HK-2 (cell line): ENCODE measurements around the gene ATG2B.
A peak's percentile ranks its signal among the peaks of the same experiment; 100 is the strongest.
"Not testable (repeated sequence)": the region's sequence is repeated elsewhere in the genome, so short reads cannot be mapped to it uniquely, and the experiment has no call there.

ENCODE experiments used
- DNase-seq: peaks from one replicate; pipeline ENCODE4 v3.0.0-alpha.2; 2018; ENCODE audit not compliant: unreplicated experiment

Gene ATG2B

DNA sequence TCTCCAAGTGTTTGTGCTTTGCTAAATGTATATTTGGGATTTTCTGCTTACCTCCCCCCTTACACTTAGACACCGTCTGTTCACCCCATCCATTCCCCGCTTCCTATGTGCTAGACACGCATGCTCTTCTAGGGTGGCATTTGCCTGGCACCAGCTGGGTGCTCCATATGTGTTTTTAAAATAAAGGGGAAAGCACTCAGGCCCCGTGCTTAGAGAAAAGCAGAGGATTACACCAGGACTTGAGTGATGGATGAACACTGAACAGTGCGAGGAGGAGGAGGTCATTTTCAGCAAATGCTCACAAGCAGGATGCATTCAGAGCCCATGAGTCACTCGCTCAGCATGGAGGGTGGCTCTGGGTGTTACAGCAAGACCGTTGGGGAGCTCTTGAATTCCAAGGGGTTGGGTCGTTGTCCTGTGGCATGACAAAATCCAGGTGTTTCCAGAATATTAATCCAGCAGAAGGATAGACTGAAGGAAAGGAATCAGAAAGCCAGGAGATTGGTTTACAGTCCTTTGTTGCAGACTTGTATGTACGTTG is 110.1 kb downstream of the ATG2B start:
- peak; percentile 50 for DNase-seq

DNA sequence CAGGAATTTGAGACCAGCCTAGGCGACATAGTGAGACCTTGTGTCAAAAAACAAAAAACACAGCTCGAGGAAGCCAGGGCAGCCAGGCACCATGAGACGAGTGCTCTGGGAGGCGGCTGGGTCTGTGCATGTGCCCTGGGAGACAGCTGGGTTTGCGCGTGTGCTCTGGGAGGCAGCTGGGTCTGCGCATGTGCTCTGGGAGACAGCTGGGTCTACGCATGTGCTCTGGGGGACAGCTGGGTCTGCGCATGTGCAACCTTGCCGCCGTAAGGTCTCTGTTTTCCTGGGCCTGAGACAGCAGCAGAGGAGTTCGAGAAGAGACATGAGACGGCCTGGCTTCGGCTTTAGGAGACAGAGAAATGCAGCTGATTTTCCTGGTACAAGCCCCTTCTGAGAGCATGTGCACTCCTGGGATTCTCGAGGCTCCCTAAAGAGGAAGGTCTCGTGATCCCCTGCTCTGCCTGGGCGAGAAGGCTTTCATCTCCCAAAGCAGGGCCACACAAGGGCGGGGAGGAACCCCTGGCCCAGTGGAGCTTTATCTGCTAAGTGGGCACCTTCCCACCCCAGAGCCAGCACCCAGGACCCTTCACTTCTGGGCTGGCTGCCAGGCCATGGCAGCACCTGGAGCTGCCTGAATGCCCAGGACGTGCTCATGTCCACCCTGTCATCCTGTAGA is 110.7 kb downstream of the ATG2B start:
- no peak for DNase-seq

DNA sequence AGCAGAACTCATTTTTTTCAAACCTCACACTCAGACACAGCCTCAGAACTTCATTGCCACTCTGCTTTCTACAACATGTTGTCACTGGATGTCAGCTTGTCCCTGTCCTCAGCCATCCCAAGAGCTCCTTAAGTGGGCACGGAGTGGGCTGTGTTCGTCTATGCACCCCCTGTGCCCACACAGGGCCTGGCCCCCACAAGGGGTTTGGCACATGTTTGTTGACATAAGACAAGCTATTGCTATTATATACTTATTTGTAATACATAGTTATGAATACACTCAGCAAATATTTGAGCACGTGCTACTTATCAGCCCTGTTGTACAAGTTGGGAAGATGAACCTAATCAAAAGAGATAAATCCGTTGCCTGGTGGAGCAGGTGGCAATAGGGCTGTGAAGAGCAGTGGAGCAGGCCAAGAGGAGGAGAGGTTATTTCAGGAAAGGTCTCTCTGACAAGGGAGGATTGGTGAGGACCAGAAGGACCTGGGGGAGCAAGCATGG is 111.4 kb downstream of the ATG2B start:
- DNase-seq = no peak

DNA sequence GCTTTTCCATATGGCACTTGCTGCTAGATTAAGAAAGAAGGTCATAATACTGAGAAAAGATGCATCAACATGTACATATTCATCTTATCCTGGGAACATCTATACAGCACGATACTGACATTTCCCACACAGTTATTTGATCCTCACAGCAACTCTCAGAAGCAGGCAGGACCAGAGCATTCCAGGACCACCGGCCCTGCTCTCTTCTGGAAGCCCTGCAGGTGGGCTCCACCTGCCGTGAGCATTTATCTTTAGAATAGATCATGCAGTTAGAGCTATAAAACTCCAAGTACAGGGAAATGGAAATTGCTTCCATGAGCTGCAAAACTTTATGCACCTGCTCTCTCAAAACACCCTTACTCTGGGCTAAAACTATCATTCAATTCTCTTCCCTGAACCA is 112.7 kb downstream of the ATG2B start:
- no peak for DNase-seq

DNA sequence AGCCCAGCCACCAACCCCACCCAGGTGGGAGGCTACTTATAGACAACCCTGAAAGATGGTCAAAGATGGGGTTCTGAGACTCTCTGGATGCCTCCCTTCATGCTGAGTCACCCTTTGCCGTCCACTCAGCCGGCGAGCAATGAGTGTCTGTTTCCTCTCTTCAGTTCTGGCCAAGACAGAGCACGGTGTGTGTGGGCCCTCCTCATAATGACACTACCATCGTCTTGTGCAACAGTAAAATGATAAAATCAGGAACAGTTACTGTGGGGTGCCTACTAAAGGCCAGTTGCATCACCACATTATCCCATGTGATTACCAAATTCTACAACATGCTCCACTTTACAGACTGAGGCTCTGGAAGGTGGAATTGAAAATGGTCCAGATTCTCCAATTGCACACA is 114.1 kb downstream of the ATG2B start:
- DNase-seq = no peak

DNA sequence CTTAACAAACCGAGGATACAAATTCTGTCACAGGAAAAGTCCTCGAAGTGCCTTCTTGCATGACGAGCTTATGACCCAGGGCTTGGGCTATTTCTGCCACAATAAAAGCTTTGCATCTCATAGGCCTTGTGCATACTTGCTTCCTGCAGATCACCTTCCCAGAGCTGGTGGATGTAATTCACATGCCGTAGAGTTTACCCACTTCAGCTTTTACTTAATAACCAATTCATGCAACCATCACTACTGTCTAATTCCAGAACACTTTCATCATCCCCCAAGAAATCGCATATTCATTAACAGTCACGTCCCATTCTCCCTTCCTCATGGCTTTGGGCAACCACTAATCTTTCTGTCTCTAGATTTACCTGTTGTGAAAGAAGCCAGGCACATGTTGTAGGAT is 116.1 kb downstream of the ATG2B start:
- DNase-seq = no peak

DNA sequence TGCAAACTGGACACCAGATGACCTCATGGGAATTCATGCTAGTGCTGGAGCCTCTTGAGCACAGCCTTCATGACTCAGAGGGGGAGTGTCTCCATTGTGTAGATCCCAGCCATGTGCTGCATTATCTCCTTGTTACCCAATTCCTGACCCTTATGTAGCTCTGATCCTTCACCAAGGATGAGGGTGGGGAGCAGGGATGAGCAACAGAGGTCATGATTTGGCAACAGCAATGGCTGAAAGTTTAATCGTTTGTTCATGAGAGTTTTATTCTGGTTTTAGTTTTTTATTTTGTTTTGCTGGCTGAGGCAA is 116.6 kb downstream of the ATG2B start:
- DNase-seq = peak; percentile 48

DNA sequence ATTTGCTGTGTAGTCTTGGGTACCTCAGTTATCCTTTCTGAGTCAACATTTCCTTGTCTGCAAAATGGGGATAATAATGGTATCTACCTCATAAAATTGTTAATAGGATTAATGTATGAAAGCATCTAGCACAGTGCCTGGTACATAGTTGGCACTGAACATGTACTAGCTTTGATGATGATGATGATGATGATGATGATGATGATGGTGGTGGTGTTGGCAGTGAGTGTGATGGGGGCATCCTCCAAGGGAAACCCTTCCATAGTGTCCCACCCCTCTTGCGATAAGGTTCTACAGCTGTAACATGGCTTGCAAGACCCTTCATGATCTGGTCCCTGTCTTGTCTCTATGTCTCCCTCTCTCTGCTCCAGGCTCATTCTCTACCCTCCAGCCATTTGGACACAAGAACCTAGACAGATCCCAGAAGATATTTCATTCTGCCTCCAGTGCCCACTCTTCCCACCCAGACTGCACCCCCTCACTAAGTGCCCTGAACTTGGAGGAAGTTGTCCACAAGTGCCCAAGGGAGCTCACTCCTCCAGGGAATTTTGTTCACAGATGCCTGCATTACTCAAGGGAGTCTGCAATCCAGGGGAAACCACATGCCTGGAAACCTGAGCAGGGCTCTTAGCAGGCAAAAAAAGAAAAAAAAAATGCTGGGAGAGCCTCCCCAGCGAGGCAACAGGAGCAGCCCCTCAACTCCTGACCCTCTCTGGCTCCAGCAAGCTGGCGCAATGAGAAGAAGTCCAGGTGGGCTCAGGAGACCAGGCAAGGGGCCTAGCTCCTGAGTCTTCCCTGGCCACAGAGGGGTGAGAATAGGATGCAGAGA is 117.2 kb downstream of the ATG2B start:
- DNase-seq = no peak

DNA sequence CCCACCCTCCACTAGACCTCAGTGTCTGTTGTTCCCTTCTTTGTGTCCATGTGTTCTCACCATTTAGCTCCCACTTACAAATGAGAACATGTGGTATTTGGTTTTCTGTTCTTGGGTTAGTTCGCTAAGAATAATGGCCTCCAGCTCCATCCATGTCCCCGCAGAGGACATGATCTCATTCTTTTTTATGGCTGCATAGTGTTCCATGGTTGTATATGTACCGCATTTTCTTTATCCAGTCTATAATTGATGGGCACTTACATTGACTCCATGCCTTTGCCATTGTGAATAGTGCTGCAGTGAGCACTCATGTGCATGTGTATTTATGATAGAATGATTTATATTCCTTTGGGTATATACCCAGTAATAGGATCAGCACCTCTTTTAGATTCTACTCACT is 118.1 kb downstream of the ATG2B start:
- DNase-seq = not testable (repeated sequence)

DNA sequence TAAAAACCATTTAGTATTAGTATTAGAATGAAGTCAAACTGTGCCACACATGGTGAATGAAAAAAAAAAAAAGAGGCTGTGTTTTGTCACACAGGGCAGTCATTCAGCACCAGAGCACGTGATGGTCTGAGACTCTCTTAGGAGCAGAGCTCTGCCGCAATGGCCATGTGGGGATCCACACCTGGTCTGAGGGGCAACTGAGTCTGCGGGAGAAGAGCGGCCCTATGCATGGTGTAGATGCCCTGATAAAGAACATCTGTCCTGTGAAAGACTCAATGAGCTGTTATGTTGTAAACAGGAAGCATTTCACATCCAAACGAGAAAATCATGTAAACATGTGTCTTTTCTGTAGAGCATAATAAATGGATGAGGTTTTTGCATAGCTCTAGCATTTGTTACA is 119.4 kb downstream of the ATG2B start:
- DNase-seq = no peak

DNA sequence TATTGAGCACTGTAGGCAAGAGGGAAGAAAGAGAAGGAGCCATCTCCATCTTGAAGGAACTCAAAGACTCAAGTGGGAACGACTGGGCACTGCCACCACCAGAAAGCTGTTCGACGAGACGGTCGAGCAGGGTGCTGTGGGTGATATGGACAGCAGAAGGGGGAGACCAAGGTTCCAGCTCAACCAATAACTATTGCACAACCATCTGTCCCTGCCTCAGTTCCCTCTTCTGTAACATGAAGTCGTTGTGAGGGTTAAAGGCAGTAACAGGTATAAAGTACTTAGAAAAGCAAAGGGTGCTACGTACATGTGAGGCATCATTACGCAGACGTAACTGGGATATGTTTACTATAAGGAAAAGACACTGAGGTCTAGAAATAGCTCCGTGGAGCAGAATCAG is 121.0 kb downstream of the ATG2B start:
- no peak for DNase-seq

DNA sequence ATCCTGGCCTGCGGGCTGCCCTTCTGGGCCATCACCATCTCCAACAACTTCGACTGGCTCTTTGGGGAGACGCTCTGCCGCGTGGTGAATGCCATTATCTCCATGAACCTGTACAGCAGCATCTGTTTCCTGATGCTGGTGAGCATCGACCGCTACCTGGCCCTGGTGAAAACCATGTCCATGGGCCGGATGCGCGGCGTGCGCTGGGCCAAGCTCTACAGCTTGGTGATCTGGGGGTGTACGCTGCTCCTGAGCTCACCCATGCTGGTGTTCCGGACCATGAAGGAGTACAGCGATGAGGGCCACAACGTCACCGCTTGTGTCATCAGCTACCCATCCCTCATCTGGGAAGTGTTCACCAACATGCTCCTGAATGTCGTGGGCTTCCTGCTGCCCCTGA is 122.5 kb downstream of the ATG2B start:
- no peak for DNase-seq

DNA sequence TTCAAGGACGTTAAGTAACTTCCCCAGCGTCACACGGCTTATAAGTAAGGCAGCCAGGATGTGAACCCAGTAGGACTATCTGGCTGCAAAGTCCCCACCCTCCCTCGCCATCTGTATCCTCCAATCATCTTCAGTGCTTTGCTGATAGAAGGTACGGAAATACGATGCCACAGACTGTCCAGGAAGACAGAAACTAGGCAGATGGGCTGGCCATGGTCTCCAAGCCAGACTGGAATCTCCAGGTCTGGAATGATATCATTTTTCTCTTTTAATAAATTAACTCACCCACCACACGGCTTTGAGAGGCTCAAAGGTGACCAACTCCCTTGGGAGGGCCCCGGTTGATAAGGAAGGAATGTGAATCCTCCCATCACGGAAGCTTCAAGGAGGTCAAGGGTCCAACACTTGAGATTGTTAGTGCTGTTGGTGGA is 123.4 kb downstream of the ATG2B start:
- no peak for DNase-seq

DNA sequence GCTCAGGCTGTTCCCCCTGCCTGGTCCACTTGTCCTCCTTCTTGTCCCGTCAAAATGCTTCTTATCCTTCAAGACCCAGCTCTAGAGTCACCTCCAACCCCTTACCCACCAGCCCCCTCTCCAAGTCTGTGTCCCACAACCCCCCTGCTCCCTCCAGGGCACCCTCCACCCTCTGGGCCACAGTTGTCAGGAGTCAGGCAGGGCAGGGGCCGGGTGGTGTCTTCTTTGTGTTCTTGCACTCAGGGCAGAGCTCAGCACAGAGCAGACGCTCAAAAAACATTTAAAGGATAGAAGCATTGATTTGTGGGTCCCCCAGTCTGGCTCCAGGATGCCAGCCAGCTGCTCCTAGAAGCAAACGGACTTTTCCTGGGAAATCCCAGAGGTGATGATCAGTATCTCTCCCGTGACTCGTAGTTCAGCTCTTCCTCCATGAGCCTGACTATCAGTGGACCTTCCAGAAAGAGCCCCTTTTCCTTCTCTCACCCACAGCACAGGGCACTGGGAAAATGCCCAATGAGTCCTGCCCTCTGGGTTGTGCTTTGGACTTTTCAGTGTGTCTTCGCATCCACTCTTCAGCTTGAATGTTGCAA is 124.4 kb downstream of the ATG2B start:
- no peak for DNase-seq

DNA sequence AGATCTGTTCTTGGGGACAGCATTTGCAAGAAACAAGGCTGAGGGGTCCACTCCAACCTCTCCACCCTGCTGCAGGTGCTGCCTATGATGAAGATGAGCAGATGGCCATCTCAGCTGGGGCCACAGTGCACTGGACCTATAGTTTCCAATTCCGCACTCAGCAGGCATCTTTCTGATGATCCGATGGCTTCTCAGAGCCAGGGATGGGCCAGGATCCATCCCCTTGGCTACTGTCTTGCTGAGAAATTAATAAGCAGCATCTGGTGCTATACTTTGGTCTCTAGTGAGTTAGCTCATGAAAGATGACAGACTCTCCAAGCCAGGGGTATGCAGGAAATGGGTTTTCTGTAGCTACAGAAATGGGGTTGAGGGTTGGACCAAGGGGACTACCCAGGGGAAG is 125.5 kb downstream of the ATG2B start:
- DNase-seq = no peak

DNA sequence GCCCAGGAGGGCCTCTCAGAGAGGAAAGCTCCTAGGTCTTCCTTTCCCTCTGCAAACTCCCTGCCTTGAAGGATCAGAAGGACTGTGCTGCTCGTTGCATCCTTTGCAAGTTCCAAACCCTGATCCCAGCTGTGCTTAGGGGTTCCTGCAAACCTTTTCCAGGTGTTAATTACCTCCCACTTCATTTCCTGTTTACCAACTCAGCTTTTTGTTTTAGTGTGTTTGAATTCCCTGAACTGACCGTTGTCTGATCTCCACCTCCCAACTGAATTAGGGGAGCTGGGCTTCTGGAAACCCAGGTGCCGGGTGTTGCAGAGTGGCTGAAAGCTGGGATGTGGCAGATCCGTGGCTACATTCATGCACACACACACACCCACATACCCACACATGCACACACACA is 127.7 kb downstream of the ATG2B start:
- no peak for DNase-seq

DNA sequence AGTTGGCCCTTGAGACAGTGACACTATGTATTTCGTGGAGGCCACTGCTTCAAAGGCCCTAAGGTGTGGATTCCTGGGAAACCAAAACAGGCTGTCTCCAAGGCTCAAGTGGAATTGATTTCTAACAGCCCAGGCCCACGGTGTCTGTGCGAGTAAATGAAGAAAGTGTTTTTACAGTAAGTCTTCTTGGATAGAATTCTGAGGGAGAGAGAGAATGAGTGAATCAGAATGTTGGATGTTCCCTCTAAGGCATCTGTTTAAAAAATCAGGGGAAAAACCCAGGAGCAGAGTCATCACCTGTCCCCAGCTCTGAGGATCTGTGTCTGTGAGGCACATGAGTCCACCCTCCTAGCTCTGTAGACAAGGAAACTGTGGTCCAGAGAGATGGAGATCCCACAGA is 129.5 kb downstream of the ATG2B start:
- no peak for DNase-seq

DNA sequence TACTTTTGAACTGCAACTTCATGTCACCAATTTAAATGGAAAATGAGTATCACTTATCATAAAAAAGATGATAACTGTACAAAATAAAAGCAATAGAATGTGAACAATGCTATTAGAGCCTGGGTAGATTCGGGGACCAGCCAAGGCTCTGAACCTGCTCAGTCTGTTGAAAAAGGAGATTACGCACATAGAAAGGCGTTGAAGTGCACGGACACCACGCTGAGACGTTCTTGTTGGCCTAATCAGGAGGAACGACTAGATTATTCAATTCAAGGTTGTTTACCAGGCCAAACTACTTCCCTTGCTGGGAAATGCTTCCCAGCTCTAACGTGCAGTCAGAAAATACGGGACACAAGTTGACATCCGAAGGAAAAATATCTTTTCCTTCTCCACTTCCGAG is 130.6 kb downstream of the ATG2B start:
- DNase-seq = no peak

DNA sequence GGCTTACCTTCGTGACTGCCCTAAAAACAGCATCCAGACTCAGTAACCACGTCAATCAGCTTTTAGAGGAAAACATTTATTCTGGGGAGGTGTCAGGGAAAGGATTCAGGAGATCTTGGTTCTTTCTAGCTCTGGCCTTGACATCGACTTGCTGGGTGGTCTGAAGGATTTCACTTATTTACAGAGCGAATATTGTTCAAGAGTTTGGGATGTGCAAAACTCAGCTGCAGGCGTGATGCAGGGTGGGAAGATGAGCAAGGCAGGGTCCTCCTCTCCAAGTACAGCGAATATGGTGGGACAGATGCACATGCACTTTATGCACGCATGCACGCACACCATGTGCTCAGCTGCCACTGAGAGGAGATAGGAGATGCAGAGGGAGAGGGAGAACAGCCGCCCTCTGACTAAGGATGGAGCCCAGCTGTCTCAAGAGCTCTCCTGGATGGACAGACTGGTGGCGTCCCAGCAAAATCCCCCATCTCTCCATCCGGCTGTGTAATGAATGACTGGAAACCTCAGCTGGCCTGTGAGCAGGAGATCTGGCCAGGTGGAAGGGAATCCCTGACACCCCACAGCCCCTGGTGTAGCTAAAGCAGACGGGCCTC is 131.5 kb downstream of the ATG2B start:
- no peak for DNase-seq

DNA sequence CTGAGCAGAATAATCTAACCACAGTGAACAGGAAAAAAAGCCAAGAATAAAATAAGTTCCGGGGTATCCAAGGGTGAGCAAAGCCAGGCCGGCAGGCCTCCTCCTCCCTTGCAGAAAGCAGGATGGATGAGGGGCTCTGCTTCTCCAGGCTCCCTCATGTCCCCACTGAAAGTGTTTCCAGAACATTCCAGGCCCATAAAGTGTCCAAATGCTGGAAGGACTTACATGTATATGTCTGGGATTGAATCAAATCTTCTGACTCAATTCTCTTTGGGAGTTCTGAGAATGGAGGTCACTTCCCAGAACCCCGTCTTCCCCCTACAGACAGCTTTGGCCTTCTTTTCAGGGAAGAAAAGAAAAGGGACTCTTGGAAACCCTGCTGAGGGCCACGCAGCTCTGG is 132.1 kb downstream of the ATG2B start:
- no peak for DNase-seq

DNA sequence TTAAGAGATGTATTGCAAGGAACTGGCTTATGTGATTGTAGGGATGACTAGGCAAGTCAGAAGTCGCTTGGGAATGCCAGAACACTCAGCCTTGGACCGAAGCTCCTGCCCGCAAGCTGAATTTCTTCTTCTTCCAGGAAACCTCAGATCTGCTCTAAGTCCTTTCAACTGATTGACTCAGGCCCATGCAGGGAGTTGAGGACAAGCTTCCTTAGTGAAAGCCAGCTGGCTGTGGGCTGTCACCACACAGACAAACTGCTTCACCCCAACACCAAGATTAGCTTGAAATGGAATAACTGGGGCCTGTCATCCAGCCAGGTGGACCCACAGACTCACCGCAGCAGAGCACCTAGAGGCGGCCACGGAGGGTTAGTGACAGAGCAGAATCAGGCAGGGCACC is 133.8 kb downstream of the ATG2B start:
- no peak for DNase-seq
